ENCODE results near the gene NDUFV2.
"Not testable (repeated sequence)": the region's sequence is repeated elsewhere in the genome, so short reads cannot be mapped to it uniquely, and the experiment has no call there.

NDUFV2 gene

DNA sequence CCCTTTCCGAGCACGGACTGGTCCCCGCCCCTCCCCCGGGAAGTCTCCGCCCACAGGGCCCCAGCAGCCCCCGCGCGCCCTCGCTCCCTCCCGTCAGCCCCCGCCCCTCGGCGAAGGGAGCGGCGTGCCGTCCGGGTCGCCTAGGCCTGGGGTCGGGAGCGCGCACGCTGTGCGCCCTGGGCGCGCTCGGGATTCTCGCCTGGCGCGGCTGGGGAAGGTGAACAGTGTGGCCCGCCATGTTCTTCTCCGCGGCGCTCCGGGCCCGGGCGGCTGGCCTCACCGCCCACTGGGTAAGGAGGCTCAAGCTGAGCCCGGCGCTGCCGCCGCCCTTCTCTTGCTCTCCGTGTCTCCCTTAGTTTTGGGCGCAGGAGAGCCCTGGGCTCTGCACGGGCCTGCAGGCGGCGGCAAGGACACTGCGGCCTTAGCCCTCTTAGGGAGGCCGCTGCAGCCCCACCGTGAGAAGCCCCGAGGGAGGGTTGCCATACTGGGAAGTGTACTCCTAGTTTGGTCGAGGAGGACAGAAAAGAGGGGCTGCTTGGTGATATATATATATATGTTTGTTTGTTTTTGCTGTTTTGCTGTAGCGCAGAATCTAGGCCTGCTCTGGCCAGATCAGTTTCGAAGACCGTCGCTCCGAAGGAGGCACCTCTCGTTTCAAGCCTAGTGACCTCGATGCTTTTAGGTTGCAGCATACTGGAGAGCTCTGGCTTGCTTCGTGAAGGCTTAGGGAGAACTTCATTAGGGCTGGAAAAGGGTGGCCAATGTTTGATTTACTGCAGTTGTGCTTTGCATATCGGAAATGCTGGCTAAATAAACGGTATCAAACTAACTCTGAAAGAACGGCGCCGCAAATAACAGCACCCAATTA, at the start of gene NDUFV2:
NDUFV2 (plus strand) TSS at position 192 of the 868 bp plus-strand sequence; CDS start at position 237, 45 bp downstream.
- peak; percentile 96 to 97 for DNase-seq

DNA sequence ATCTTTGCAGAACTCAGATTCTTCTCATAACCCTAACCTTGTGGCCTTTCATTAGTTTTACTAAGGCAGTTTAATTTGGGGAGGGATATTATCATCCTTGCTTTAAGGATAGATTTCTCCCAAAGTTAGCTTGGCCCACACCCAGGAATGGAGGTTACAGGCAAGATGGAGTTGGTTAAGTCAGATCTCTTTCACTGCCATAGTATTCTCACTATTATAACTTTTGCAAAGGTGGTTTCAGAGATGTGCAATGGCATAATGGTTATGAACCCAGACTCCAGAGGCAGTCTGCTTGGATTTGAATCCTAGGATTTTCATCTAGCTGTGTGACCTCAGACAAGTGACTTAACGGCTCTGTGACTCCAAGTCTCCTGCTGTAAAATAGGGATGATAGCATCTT, 48.7 kb upstream of the NDUFV2 start:
- DNase-seq = no peak

DNA sequence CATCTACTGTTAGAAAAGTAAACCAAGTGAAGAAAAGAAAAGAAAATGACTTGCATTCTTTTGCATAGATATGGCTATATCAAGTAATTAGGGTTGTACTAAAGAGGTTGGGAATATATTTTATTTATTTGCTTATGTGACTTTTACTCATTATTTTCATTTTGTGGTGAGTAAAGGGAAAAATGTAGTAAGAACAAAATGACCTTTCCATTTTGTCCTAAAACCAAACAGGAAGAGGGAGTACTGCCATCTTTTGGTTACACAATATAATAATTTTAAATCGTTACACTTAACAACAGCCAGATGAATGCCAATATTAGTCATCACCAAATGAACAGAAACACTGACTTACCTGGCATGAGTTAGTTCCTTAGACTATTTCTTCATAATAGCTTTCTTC, 47.3 kb upstream of the NDUFV2 start:
- no peak for DNase-seq

DNA sequence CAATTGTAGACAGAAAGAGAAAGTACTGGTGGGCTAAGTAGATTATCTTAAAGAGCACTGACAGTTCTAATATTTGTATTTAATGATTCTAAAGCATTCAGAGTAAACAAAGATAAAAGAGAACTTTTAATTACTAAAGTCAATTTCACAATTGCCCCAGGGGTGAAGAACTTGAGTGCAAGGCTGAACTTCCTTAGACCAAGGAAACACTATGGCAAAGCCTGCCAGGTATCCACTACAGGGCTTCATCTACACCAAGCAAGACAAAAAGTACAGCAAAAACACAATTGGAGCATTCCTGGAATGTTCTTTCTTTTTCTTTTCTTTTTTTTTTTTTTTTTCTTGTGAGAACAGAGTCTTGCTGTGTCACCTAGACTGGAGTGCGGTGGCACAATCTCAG, 46.9 kb upstream of the NDUFV2 start:
- no peak for DNase-seq

DNA sequence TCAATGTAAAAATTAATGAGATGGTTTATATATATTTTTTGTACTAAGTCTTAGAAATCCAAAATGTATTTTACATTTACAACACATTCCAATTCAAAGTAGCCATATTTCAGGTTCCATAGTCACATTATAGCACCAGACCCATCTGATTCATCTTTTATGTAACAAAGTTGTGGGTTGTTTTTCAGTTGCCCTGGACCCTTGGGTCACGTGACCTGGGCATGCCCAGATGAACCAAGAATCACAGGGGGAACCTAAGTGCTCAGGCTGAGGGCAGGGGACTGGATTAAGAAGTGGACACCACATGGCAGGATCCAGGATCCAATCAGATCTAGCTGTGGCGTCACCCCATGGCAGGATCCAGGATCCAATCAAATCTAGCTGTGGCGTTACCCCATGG, 44.9 kb upstream of the NDUFV2 start:
- no peak for DNase-seq

DNA sequence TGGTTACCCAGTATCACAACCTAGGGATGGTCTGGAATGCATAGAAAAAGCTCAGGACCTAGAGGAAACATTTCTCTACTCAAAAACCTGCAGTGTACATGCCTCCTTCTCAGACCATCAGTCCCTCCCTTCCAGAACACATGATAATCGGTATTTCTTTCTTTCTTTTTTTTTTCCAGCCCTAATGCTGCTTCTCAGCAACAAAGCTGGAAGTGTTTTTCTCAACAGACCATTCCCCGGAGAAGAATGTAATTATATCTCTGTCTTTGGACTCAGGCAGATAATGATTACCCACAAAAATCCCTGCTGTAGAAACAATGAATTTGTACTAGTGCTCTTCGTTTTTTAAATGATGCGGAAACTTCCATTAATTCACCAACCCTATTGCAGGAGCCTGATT, 44.1 kb upstream of the NDUFV2 start:
- no peak for DNase-seq

DNA sequence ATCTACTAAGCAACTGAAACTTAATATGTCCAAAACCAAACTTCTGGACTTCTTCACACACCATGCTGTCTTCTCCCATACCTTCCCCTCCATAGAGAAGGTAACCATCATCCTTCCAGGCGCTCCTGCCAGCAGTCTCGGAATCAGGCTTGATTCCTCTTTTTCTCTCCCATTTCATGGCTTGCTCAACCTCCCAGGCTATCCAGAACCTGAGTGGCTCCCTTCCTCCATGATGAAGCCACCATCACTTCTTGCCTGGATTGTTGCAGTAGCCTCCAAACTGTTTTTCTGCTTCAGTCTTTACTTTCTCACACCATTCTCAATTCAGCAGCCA, 40.1 kb upstream of the NDUFV2 start:
- no peak for DNase-seq

DNA sequence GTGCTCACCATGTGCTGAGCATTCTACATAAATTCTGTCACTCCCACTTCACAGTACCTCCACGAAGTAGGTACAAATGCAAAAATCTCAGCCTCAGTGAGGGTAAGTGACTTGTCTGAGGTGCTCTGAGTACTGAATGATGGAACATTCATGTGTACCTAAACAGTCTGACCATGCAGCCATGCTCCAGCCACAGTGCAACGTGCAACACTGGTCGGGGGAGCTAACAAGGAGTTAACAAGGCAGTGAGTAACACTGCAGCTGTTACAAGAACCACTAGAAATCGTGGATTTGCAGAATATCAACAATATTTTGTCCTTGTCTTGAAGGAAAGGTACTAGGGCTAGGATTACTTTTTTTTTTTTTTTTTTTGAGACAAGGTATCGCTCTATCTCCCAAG, 36.6 kb upstream of the NDUFV2 start:
- DNase-seq = no peak

DNA sequence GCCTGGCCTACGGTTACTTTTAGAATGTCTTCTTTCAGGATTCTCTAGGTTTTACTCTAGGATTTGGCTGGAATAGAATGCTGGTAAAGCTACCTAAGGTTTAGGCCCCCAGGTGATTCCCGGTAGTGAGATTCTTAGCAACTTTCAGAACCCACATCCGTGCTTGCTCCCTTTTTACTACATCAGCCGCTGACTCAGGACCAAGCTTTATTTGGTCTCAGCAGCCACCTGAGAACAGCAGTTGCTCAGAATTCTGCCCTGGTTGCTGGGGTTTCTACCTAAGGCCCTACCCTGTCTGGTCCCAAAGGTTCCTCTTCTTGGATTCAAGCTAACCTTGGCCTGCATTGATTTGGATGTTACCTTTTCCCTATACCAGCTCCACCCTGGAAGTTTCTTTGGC, 36.1 kb upstream of the NDUFV2 start:
- DNase-seq = no peak

DNA sequence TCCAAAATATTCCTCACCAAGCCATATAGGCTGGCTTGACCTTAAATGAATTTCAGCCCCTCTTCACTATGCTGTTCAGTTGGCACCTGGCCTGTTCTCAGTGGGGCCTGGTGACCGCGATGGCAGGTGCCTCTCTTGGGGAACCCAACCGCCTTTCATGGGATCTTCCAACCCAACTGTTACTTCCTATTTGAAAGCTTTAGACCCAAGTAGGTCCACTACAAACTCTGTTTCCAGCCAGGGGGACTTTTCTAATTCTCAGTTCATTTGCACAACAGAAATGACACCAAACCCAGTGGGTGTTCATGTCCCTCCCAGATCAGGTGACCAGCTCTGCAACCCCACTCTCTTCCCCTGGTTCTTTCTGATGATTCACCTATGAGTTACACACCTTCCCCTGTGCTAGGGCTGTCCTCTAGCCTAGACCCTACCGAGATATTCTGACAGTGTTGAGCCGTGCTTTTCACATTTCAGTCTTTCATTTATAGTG, 35.6 kb upstream of the NDUFV2 start:
- DNase-seq = no peak

DNA sequence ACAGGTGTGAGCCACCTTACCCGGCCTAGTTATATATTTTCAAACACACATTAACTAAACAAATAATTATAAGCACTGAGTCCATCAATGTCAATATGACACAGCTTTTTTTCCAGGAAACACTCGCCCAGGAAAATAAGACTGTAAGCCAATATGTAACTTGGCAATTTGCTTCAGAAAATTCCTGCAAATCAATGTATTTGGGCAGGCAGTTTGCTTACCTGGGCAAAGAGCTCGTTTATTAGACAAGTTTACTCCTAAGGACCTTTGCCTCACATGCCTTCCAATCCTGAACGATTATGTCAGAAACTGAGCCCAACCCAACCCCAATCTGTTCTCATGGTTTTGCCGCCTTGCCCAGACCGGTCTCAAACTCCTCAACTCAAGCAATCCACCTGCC, 34.7 kb upstream of the NDUFV2 start:
- DNase-seq = no peak

DNA sequence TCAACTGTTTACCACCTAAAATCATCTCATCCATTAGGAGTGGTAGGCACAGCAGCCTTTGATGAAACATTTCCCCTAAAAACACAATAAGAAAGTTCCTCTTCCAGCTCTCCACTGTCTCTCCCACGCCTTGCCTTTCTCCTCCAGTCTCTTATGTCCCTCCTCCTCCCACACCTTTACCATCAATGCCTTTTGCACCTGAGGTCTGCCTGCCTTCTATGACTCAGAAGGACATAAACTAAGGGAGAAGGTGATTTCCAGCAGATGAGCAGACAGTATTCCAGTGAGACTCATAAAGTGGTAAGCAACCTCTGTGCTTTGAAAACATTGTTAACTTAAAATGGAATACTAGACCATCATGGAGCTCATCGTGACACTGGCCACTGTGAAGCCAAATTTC, 34.2 kb upstream of the NDUFV2 start:
- DNase-seq = no peak

DNA sequence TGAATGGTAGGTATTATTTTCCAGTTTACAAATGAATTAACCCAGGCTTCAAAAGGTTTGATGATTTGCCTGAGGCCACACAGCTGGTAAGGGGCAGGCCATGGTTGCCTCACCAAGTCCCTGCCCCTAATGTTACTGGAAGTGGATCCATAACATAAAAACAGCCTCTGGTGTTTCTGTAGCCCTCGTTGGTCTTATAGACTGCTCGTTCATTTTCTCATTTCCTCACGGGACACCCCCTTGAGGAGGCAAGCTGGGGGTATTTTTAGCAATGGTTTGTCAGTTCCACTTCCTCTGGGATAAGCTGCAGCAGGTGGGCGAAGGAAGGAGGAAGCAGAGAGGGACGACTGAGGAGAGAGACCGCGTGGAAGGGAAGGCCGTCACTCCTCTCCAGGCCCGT, 32.9 kb upstream of the NDUFV2 start:
- peak in 1 of 2 donors; percentile 19 for DNase-seq

DNA sequence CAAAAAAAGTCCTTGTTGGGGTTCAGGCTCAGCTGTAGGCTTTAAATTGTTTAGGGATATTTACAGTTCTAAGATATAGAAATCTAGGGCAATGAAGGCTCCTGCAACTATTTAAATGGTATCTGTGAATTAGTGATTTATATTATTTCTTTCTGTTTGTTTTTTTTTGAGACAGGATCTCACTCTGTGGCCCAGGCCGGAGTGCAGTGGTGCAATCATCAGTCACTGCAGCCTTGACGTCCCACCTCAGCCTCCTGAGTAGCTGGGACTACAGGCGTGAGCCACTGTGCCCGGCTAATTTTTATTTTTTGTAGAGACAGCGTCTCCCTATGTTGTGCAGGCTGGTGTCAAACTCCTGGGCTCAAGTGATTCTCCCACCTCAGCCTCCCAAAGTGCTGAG, 32.3 kb upstream of the NDUFV2 start:
- no peak for DNase-seq

DNA sequence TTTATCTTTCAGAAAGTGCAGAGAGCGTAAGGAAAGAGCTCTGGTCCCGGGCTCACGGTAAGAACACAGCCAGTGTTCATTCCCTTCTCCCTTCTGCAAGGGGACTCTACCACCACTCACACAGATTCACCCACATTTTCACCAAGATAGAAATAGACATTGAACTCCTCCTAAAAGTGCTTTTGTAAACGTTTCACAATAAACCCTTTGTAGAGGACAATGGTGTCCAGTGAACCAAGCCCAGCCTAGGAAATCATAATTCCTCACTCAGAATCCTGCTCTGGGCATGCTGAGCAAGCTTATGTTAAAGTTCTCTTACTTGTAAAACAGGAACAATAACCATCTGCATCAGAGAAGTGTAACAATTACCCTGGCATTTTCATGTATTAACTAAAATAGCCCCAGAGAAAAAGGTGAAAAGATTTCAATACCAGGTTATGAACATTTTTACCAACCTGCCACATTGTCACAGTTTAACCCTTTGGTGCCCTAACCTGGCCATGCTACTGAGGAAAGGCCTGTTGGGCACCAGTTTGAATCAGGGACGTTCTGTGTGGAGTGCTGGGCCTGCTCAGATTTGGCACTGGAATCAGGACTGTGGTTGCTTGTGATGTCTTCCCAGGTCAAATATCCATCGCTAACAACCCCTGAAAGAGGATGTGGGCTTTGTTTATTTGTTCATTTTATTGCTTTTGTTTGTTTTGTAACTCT, 22.5 kb upstream of the NDUFV2 start:
- no peak for DNase-seq

DNA sequence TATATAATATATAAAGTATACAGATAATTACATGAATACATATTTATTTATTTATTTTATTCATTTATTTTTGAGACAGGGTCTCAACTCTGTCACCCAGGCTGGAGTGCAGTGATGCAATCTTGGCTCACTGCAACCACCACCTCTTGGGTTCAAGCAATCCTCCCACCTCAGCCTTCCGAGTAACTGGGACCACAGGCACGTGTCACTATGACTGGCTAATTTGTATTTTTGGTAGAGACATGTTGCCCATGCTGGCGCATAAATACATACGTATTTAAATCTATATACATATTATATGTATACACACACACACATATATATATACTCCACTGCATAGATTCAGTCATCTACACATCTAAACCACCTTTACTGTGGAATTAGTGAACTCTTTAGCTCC, 20.6 kb upstream of the NDUFV2 start:
- DNase-seq = no peak

DNA sequence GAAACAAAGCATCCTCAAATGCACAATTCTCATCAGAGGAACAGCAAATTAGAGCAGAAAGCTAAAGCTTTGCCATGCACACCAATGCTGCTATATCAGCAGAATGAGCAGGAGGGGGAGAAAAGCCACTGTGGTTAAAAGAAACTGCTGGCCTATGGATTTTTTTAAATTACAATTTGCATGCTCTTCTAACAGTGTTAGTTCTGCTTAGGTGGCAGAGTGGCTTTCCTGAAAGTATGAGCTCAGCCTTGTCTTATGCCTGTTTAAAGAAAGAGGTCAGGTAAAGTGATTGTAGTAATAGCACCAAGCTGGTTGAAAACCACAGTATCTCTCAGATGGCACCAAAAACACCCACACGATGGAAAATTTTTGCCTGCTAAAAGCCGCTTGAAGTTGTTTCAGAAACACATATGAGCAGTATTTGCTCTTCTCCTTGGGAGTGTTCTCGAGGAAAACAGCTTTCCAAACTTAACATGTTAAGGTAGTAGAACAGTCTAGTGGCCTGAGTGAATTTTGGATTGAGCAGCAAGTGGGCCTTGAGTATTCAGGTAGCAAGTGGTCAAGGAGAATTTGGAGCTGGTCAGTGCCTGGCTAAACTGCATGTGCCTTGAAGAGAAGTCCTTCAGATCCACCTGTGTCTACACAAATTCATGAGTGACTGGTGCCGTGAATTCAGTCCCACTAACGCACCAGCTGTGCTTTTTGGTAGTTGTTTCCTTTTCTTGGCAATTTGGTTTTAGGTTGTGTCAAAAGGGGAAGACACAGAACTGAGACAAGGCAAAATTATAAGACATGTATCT, 19.6 kb upstream of the NDUFV2 start:
- DNase-seq = peak in 1 of 2 donors; percentile 53

DNA sequence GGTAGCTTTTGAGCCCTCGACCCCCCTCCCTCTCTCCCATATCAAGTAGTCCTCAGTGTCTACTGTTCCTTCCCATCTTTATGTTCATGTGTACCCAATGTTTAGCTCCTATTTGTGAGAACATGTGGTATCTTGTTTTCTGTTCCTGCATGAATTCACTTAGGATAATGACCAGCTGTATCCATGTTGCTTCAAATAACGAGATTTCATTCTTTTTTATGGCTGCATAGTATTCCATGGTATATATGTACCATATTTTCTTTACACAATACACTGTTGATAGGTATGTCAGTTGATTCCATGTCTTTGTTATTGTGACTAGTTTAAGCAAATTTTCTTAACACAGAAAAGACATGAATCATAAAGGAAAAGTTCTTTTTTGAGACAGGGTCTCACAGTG, 16.5 kb upstream of the NDUFV2 start:
- no peak for DNase-seq

DNA sequence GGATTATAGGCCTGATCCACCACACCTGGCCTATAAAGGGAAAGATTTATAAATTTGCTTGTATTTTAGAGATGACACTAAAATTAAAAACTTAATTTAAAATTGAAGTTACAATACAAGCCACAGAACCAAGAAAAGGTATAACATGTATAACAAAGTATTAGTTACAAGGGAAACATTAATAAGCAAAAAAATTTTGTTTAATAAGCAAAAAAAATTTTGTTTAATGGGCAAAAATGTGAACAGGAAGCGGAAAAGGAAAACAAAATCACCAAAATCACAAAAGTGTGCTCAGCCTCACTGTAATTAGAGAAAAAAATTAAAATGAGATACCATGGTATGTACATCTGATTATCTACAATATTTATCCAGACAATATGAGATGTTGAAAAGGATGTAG, 15.9 kb upstream of the NDUFV2 start:
- DNase-seq = no peak

DNA sequence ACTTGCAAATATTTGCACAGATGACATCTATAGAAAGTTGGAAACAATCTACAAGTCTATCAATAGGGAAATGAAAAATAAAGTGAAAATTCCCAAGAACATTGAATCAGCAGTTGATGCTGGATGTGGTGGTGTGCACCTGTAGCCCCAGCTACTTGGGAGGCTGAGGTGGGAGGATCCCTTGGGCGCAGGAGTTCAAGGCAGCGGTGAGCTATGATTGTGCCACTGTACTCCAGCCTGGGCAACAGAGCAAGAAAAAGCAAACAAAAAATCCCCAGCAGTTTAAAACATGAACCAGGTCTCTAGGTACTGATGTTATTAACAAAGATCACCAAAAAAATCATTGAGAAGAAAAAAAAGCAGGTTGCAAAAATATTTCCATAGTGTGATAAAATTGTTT, 15.4 kb upstream of the NDUFV2 start:
- no peak for DNase-seq

DNA sequence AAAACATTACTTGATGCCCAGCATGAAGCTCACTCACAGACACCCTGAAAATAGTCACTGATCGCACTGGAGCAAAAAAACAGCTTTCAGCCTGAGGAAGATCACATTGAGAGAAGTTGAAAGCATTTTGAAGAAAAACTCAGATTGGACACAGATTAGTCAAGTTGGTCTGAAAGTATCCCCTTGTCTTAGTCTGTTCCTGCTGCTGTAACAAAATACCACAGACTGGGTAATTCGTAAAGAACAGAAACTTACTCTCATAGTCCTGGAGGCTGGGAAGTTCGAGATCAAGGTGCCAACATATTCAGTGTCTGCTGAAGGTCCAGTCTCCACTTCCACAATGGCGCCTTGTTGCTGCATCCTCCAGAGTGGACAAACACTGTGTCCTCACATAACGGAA, 14.2 kb upstream of the NDUFV2 start:
- no peak for DNase-seq

DNA sequence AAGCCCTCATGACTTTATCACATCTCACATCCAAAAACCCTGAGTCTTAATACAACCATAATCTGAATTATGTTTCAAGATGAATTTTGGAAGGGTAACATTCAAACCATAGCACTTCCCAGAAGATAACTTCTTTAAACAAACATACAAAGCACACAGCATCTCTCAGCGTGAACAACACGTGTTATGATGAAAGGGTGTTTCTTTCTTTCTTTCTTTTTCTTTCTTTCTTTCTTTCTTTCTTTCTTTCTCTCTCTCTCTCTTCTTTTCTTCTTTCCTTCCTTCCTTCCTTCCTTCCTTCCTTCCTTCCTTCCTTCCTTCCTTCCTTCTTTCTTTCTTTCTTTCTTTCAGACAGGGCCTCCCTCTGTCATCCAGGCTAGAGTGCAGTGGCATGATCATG, 13.8 kb upstream of the NDUFV2 start:
- DNase-seq = not testable (repeated sequence)

DNA sequence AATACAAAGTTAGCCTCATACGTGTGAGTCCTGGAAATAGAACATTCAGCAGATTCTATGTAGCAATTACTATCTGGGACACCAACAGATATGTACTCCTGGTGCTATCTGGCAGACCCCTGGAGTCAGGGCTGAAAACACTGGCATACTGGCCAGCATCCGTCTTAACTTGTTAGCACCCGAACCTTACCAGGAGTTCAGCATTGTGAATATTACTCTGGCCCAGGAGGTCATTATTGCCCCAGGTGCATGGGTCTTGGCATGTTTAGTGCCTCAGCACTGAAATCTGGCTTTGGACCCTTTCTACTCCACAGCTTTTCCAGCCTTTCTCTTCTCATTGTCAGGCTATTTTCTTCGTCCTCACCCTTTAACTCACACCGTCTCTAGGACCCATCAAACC, 11.9 kb upstream of the NDUFV2 start:
- no peak for DNase-seq

DNA sequence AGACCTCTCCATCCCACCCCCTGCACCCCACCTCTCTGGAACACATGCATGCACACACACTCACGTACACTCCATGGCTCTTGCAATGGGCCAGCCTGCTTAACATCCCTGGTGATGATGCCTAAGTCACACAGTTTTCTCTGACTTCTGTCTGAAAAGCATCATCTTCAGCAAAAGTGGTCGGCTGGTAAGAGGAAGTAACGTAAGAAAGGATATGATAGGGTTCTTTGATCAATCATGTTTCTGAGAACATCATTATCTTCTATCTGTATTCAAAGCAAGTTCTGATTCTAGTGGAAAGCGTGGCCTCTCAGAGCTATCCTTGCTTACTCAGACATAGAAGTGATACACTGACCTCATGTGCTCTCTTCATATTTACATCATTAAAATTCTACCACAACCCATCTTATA, 11.4 kb upstream of the NDUFV2 start:
- peak; percentile 55 to 69 for DNase-seq

Data from CD4-positive, alpha-beta T cell treated with Interleukin-1 beta for 1 hour (primary cell).